Stomach (tissue), 4 donors: ENCODE data around the gene PCP4L1.

ENCODE experiments used
- CTCF ChIP-seq, 7 experiments: fragments of 450-650 bp in 4 of 7; fragments of 200-600 bp in 3 of 7; sonication (generic) in 3 of 7; IDR thresholded peaks; one replicate each; pipeline ENCODE4 v1.5.1; 2016 to 2019; ENCODE audit warnings: antibody characterized with exemption in 7 of 7, control low read depth in 2 of 7, mild to moderate bottlenecking in 1 of 7
- POLR2A ChIP-seq, 4 donors: fragments of 450-650 bp; IDR thresholded peaks; one replicate each; pipeline ENCODE4 v1.6.1; 2016; ENCODE audit warnings: antibody characterized with exemption in 4 of 4, control low read depth in 2 of 4, mild to moderate bottlenecking in 1 of 4, moderate library complexity in 1 of 4
- POLR2AphosphoS5 ChIP-seq, 3 donors: sonication (generic); formaldehyde crosslinking; IDR thresholded peaks; one replicate each; pipeline ENCODE4 v1.6.1; 2016; ENCODE audit warnings: antibody characterized with exemption in 3 of 3

GRCh38 chr1:161311595-161312181, 53.1 kb downstream of the PCP4L1 start:
- TF ChIP-seq CTCF (IDR thresholded peaks at IDR 0.05) (no peak), POLR2AphosphoS5 (IDR thresholded peaks at IDR 0.05) (no peak), POLR2A (IDR thresholded peaks at IDR 0.05) (no peak)
